GM23338 (cell line): ENCODE results near the gene TFF1. TPM values are rescaled to one million over a fixed set of nuclear protein-coding genes. Genes with fewer than 3 reads are reported as not detected.

ENCODE experiments used
- ATAC-seq: fragments of 200-7000 bp; cut with Tn5 transposase; 3 replicates; pipeline ENCODE4 v1.9.1; 2020
- DNase-seq: peaks from one replicate; pipeline ENCODE4 v3.0.0-alpha.2; 2015; ENCODE audit warnings: low spot score
- H2AFZ ChIP-seq: fragments of 200-600 bp; sonication (generic); 2 replicates; pipeline ENCODE4 v1.8.0; 2016; ENCODE audit warnings: antibody characterized with exemption, mild to moderate bottlenecking, moderate library complexity
- H3F3A ChIP-seq: fragments of 200-600 bp; sonication (generic); replicated peaks from 2 replicates; pipeline ENCODE4 v1.8.0; 2017; ENCODE audit warnings: antibody characterized with exemption, mixed run types, low read depth
- H3K27ac ChIP-seq: fragments of 200-600 bp; sonication (generic); 2 replicates; pipeline ENCODE4 v1.6.1; 2016; ENCODE audit warnings: low read depth
- H3K27me3 ChIP-seq: fragments of 200-600 bp; sonication (generic); 2 replicates; pipeline ENCODE4 v1.8.0; 2016; ENCODE audit warnings: mild to moderate bottlenecking, mixed run types, moderate library complexity; ENCODE audit not compliant: insufficient read depth
- H3K36me3 ChIP-seq: fragments of 200-600 bp; sonication (generic); 2 replicates; pipeline ENCODE4 v1.8.0; 2016; ENCODE audit warnings: mild to moderate bottlenecking; ENCODE audit not compliant: insufficient read depth
- H3K4me1 ChIP-seq: fragments of 200-600 bp; sonication (generic); 2 replicates; pipeline ENCODE4 v1.8.0; 2016; ENCODE audit warnings: mild to moderate bottlenecking, moderate library complexity; ENCODE audit not compliant: insufficient read depth
- H3K4me2 ChIP-seq: fragments of 200-600 bp; sonication (generic); 2 replicates; pipeline ENCODE4 v1.7.1; 2017; ENCODE audit warnings: mixed run types
- H3K4me3 ChIP-seq: fragments of 200-600 bp; sonication (generic); 2 replicates; pipeline ENCODE4 v1.6.1; 2016; ENCODE audit warnings: mixed run types
- H3K79me2 ChIP-seq: fragments of 200-600 bp; sonication (generic); replicated peaks from 2 replicates; pipeline ENCODE4 v1.8.0; 2017; ENCODE audit warnings: mild to moderate bottlenecking; ENCODE audit not compliant: insufficient read depth
- H3K9me2 ChIP-seq: fragments of 200-600 bp; sonication (generic); 2 replicates; pipeline ENCODE4 v1.8.0; 2017; ENCODE audit not compliant: insufficient read depth
- H4K20me1 ChIP-seq: fragments of 200-600 bp; sonication (generic); replicated peaks from 2 replicates; pipeline ENCODE4 v1.8.0; 2017; ENCODE audit warnings: mild to moderate bottlenecking; ENCODE audit not compliant: insufficient read depth
- H3K27ac Mint-ChIP-seq: 2 replicates; pipeline ENCODE4 v1.8.0; 2020; ENCODE audit warnings: inconsistent platforms, mild to moderate bottlenecking, moderate library complexity, mixed read lengths
- H3K27me3 Mint-ChIP-seq: 3 replicates; pipeline ENCODE4 v1.8.0; 2022; ENCODE audit warnings: low read depth, mild to moderate bottlenecking, moderate library complexity, mixed read lengths, inconsistent platforms; ENCODE audit not compliant: insufficient read depth, poor library complexity
- H3K36me3 Mint-ChIP-seq: 3 replicates; pipeline ENCODE4 v1.8.0; 2021; ENCODE audit warnings: low read depth, mild to moderate bottlenecking, inconsistent platforms, moderate library complexity, mixed read lengths
- H3K4me1 Mint-ChIP-seq: 3 replicates; pipeline ENCODE4 v1.8.0; 2020; ENCODE audit warnings: mild to moderate bottlenecking, inconsistent platforms, mixed read lengths
- H3K4me3 Mint-ChIP-seq: 3 replicates; pipeline ENCODE4 v1.8.0; 2021; ENCODE audit warnings: moderate library complexity, mild to moderate bottlenecking, inconsistent platforms, mixed read lengths
- H3K9me3 Mint-ChIP-seq: 3 replicates; pipeline ENCODE4 v1.8.0; 2020; ENCODE audit warnings: moderate library complexity, mild to moderate bottlenecking, inconsistent platforms, mixed read lengths
- CREB1 ChIP-seq: fragments of 250-450 bp; sonication (Bioruptor Pico); IDR thresholded peaks from 2 replicates; pipeline ENCODE4 v1.5.0; 2020; ENCODE audit warnings: low read depth, mild to moderate bottlenecking, moderate library complexity
- ETS1 ChIP-seq: IDR thresholded peaks from 2 replicates; pipeline ENCODE4 v1.6.1; 2016; ENCODE audit warnings: antibody characterized with exemption
- EZH2 ChIP-seq: fragments of 200-600 bp; sonication (generic); IDR thresholded peaks from one replicate; pipeline ENCODE4 v1.8.0; 2017; ENCODE audit warnings: antibody characterized with exemption, mild to moderate bottlenecking, low read depth; ENCODE audit not compliant: unreplicated experiment
- JUNB ChIP-seq: IDR thresholded peaks from one replicate; pipeline ENCODE4 v1.6.1; 2016; ENCODE audit warnings: antibody characterized with exemption; ENCODE audit not compliant: unreplicated experiment
- POLR2AphosphoS5 ChIP-seq: IDR thresholded peaks from 2 replicates; pipeline ENCODE4 v1.6.1; 2016; ENCODE audit warnings: antibody characterized with exemption, low read depth
- REST ChIP-seq: IDR thresholded peaks from one replicate; pipeline ENCODE4 v1.6.1; 2018; ENCODE audit warnings: antibody characterized with exemption; ENCODE audit not compliant: unreplicated experiment
- ZNF114 ChIP-seq: fragments of 250-450 bp; sonication (Bioruptor Pico); IDR thresholded peaks from 2 replicates; pipeline ENCODE4 v1.5.0; 2020; ENCODE audit warnings: mild to moderate bottlenecking, moderate library complexity
- ZNF462 ChIP-seq: fragments of 250-450 bp; sonication (Bioruptor Pico); IDR thresholded peaks from 2 replicates; pipeline ENCODE4 v1.5.0; 2020; ENCODE audit warnings: mild to moderate bottlenecking, moderate library complexity
- polyA plus RNA-seq: library from polyadenylated mRNA; unstranded; fragments of >200 nt; fragmentation: Nextera tagmentation; extraction: Ambion mirVana; gene quantifications from 2 replicates; pipeline ENCODE4 v1.2.1, GENCODE V29; 2016
- total RNA-seq: library from RNA; depleted of rRNA; stranded (reverse); fragments of >200 nt; shearing (Covaris generic); gene quantifications from 2 replicates; pipeline ENCODE4 v1.2.3, GENCODE V29; 2014

Gene TFF1
- total and polyA plus RNA-seq, 2 experiments from 2014 or later: not detected

- H3K36me3 Mint-ChIP-seq: no peaks in the 10 kb centered on the region
- peaks cover 8% of the 10 kb centered on the region for H3K27me3 Mint-ChIP-seq
- no peaks in the 10 kb centered on the region for H4K20me1 ChIP-seq
- no peak for TF ChIP-seq CREB1
- H3K4me3 Mint-ChIP-seq: no peak overlapping the region
- H3K27ac ChIP-seq: no peak overlapping the region
- H3K4me2 ChIP-seq: no peak overlapping the region
- ATAC-seq: no peak
- H3K36me3 ChIP-seq: no peaks in the 10 kb centered on the region
- no peaks in the 10 kb centered on the region for H3F3A ChIP-seq
- H3K27me3 ChIP-seq: no peaks in the 10 kb centered on the region
- DNase-seq: no peak
- H3K79me2 ChIP-seq: no peaks in the 10 kb centered on the region
- H3K4me1 ChIP-seq: no peaks in the 10 kb centered on the region
- H3K9me3 Mint-ChIP-seq: no peaks in the 10 kb centered on the region
- H2AFZ ChIP-seq: 0 out of 2 replicates have a peak overlapping the region, but pooled peaks have one; percentile 23
- H3K4me1 Mint-ChIP-seq: no peaks in the 10 kb centered on the region; the same call in 2 of the 3 replicates
- H3K4me3 ChIP-seq: no peak overlapping the region
- H3K9me2 ChIP-seq: no peaks in the 10 kb centered on the region
- H3K27ac Mint-ChIP-seq: no peak overlapping the region
Observed at GRCh38 chr21:42346441-42346840, 19.9 kb downstream of the TFF1 start.

GRCh38 chr21:42344631-42345030, 21.7 kb downstream of the TFF1 start:
- ATAC-seq (no peak), DNase-seq (no peak)
- no peaks in the 10 kb centered on the region for H3K4me1 ChIP-seq
- no peaks in the 10 kb centered on the region; the same call in 2 of the 3 replicates for H3K4me1 Mint-ChIP-seq
- H3K36me3 Mint-ChIP-seq: no peaks in the 10 kb centered on the region
- no peaks in the 10 kb centered on the region for H3K79me2 ChIP-seq
- no peaks in the 10 kb centered on the region for H3F3A ChIP-seq
- H3K4me3 Mint-ChIP-seq: no peak overlapping the region
- no peaks in the 10 kb centered on the region for H3K9me2 ChIP-seq
- H2AFZ ChIP-seq: no peak overlapping the region
- H3K4me2 ChIP-seq: no peak overlapping the region
- H3K27me3 Mint-ChIP-seq: peaks cover 13% of the 10 kb centered on the region
- TF ChIP-seq ETS1 (no peak), JUNB (no peak), ZNF462 (no peak), REST (no peak), POLR2AphosphoS5 (no peak), ZNF114 (CRISPR knock-in tag) (no peak), EZH2 (no peak), CREB1 (no peak)
- no peaks in the 10 kb centered on the region for H3K27me3 ChIP-seq
- H3K36me3 ChIP-seq: no peaks in the 10 kb centered on the region
- no peak overlapping the region for H3K27ac ChIP-seq
- no peak overlapping the region for H3K4me3 ChIP-seq
- H4K20me1 ChIP-seq: no peaks in the 10 kb centered on the region
- H3K27ac Mint-ChIP-seq: no peak overlapping the region
- no peaks in the 10 kb centered on the region for H3K9me3 Mint-ChIP-seq
